HEK293 (cell line): ENCODE measurements around the gene DNMT3A.

Source experiments
- YY1 ChIP-seq: fragments of 450-650 bp; formaldehyde crosslinking; IDR thresholded peaks from 2 replicates; pipeline ENCODE4 v1.5.1; 2018; ENCODE audit warnings: missing biosample characterization, missing genetic modification characterization
- ZNF140 ChIP-seq: fragments of 450-650 bp; formaldehyde crosslinking; IDR thresholded peaks from 2 replicates; pipeline ENCODE4 v1.5.1; 2016; ENCODE audit warnings: missing biosample characterization, missing genetic modification characterization
- ZNF146 ChIP-seq: fragments of 450-650 bp; formaldehyde crosslinking; IDR thresholded peaks from 2 replicates; pipeline ENCODE4 v1.5.1; 2016; ENCODE audit warnings: missing biosample characterization, missing genetic modification characterization
- ZNF175 ChIP-seq: fragments of 450-650 bp; formaldehyde crosslinking; IDR thresholded peaks from 2 replicates; pipeline ENCODE4 v1.5.1; 2016; ENCODE audit warnings: missing biosample characterization, missing genetic modification characterization
- ZNF311 ChIP-seq: fragments of 450-650 bp; formaldehyde crosslinking; IDR thresholded peaks from 2 replicates; pipeline ENCODE4 v1.5.1; 2017; ENCODE audit warnings: missing biosample characterization, missing genetic modification characterization, borderline replicate concordance
- ZNF561 ChIP-seq: fragments of 450-650 bp; IDR thresholded peaks from 2 replicates; pipeline ENCODE4 v1.5.1; 2018; ENCODE audit warnings: missing biosample characterization, missing genetic modification characterization, borderline replicate concordance
- TF ChIP-seq, protein P1 (sequence below): fragments of 450-650 bp; formaldehyde crosslinking; IDR thresholded peaks from 2 replicates; pipeline ENCODE4 v1.5.1; 2016; ENCODE audit warnings: missing biosample characterization, missing genetic modification characterization
- TF ChIP-seq, protein P2 (sequence below): fragments of 450-650 bp; formaldehyde crosslinking; IDR thresholded peaks from 2 replicates; pipeline ENCODE4 v1.5.1; 2016; ENCODE audit warnings: missing biosample characterization, missing genetic modification characterization
- TF ChIP-seq, protein P3 (sequence below): fragments of 450-650 bp; formaldehyde crosslinking; conservative IDR thresholded peaks from 2 replicates; pipeline ENCODE4 v1.5.1; 2016; ENCODE audit warnings: low read depth, missing biosample characterization, missing genetic modification characterization

DNA sequence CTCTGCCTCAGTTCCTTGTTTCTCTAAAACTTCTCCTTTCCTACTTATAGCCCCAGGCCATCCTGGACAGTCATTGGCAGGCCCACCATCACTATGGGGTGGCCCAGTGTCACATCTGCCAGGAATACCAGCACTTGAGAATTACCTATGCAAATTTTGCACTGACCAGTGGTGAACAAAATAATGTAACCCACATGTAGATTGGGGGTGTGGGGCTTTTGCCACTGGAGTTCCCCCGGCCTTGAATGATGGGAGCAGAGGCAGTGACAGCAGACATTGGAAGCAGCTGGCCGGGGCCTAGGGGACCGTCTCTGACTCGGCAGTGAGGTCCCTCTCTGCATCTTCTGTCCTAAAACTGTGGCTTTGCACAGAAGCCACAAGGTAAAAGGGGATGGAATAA lies 24.9 kb upstream of the DNMT3A start:
- no peak for TF ChIP-seq ZNF175 (tag by site-specific recombination)
- TF ChIP-seq ZNF140, result no peak
- TF ChIP-seq, protein P1, sequence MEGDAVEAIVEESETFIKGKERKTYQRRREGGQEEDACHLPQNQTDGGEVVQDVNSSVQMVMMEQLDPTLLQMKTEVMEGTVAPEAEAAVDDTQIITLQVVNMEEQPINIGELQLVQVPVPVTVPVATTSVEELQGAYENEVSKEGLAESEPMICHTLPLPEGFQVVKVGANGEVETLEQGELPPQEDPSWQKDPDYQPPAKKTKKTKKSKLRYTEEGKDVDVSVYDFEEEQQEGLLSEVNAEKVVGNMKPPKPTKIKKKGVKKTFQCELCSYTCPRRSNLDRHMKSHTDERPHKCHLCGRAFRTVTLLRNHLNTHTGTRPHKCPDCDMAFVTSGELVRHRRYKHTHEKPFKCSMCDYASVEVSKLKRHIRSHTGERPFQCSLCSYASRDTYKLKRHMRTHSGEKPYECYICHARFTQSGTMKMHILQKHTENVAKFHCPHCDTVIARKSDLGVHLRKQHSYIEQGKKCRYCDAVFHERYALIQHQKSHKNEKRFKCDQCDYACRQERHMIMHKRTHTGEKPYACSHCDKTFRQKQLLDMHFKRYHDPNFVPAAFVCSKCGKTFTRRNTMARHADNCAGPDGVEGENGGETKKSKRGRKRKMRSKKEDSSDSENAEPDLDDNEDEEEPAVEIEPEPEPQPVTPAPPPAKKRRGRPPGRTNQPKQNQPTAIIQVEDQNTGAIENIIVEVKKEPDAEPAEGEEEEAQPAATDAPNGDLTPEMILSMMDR, result no peak
- TF ChIP-seq ZNF561 (tag by site-specific recombination), result no peak
- TF ChIP-seq ZNF311 (tag by site-specific recombination), result no peak
- TF ChIP-seq, protein P2, sequence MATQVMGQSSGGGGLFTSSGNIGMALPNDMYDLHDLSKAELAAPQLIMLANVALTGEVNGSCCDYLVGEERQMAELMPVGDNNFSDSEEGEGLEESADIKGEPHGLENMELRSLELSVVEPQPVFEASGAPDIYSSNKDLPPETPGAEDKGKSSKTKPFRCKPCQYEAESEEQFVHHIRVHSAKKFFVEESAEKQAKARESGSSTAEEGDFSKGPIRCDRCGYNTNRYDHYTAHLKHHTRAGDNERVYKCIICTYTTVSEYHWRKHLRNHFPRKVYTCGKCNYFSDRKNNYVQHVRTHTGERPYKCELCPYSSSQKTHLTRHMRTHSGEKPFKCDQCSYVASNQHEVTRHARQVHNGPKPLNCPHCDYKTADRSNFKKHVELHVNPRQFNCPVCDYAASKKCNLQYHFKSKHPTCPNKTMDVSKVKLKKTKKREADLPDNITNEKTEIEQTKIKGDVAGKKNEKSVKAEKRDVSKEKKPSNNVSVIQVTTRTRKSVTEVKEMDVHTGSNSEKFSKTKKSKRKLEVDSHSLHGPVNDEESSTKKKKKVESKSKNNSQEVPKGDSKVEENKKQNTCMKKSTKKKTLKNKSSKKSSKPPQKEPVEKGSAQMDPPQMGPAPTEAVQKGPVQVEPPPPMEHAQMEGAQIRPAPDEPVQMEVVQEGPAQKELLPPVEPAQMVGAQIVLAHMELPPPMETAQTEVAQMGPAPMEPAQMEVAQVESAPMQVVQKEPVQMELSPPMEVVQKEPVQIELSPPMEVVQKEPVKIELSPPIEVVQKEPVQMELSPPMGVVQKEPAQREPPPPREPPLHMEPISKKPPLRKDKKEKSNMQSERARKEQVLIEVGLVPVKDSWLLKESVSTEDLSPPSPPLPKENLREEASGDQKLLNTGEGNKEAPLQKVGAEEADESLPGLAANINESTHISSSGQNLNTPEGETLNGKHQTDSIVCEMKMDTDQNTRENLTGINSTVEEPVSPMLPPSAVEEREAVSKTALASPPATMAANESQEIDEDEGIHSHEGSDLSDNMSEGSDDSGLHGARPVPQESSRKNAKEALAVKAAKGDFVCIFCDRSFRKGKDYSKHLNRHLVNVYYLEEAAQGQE (tag by site-specific recombination), result no peak
- TF ChIP-seq, protein P3, sequence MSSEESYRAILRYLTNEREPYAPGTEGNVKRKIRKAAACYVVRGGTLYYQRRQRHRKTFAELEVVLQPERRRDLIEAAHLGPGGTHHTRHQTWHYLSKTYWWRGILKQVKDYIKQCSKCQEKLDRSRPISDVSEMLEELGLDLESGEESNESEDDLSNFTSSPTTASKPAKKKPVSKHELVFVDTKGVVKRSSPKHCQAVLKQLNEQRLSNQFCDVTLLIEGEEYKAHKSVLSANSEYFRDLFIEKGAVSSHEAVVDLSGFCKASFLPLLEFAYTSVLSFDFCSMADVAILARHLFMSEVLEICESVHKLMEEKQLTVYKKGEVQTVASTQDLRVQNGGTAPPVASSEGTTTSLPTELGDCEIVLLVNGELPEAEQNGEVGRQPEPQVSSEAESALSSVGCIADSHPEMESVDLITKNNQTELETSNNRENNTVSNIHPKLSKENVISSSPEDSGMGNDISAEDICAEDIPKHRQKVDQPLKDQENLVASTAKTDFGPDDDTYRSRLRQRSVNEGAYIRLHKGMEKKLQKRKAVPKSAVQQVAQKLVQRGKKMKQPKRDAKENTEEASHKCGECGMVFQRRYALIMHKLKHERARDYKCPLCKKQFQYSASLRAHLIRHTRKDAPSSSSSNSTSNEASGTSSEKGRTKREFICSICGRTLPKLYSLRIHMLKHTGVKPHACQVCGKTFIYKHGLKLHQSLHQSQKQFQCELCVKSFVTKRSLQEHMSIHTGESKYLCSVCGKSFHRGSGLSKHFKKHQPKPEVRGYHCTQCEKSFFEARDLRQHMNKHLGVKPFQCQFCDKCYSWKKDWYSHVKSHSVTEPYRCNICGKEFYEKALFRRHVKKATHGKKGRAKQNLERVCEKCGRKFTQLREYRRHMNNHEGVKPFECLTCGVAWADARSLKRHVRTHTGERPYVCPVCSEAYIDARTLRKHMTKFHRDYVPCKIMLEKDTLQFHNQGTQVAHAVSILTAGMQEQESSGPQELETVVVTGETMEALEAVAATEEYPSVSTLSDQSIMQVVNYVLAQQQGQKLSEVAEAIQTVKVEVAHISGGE (tag by site-specific recombination), result no peak
- no peak for TF ChIP-seq ZNF146
- TF ChIP-seq YY1 (tag by site-specific recombination), result no peak
